Neutrophil (primary cell): ENCODE measurements around the gene SLC25A4.
"Not testable (repeated sequence)": the region's sequence is repeated elsewhere in the genome, so short reads cannot be mapped to it uniquely, and the experiment has no call there.

Experiments
- H3K27ac ChIP-seq: fragments of 200-600 bp; sonication (generic); 2 replicates; pipeline ENCODE4 v1.5.1; 2016; ENCODE audit warnings: mild to moderate bottlenecking, moderate library complexity
- H3K27me3 ChIP-seq: fragments of 200-600 bp; sonication (generic); 2 replicates; pipeline ENCODE4 v1.6.0; 2016; ENCODE audit warnings: mild to moderate bottlenecking
- H3K36me3 ChIP-seq: fragments of 200-600 bp; sonication (generic); 2 replicates; pipeline ENCODE4 v1.5.1; 2017
- H3K4me1 ChIP-seq, 2 experiments: fragments of 200-600 bp in 1 of 2; sonication (generic) in 1 of 2; 1 replicate in 1 of 2; 2 replicates in 1 of 2; pipeline versions ENCODE4 v1.5.1 to v1.6.1; 2013 to 2016; ENCODE audit warnings: low read depth in 1 of 2, low read length in 1 of 2, mild to moderate bottlenecking in 1 of 2, moderate library complexity in 1 of 2; ENCODE audit not compliant: control insufficient read depth in 1 of 2, insufficient read depth in 1 of 2
- H3K4me3 ChIP-seq, 2 experiments: fragments of 200-600 bp in 1 of 2; sonication (generic) in 1 of 2; 1 replicate in 1 of 2; 2 replicates in 1 of 2; pipeline ENCODE4 v1.5.1; 2013 to 2016; ENCODE audit warnings: low read depth in 1 of 2, low read length in 1 of 2, mild to moderate bottlenecking in 1 of 2, moderate library complexity in 1 of 2
- H3K9me3 ChIP-seq: fragments of 200-600 bp; sonication (generic); 2 replicates; pipeline ENCODE4 v1.5.1; 2016
- CTCF ChIP-seq: fragments of 200-600 bp; sonication (generic); IDR thresholded peaks from 2 replicates; pipeline ENCODE4 v1.5.1; 2016; ENCODE audit warnings: antibody characterized with exemption

SLC25A4 gene

GRCh38 chr4:185099940-185100339 is 43.1 kb upstream of the SLC25A4 start:
- TF ChIP-seq CTCF = no peak
- Histone ChIP-seq H3K27ac (no peak overlapping the region), H3K4me3 (no peak overlapping the region)

GRCh38 chr4:185100423-185100822 is 42.6 kb upstream of the SLC25A4 start:
- Histone ChIP-seq H3K4me1 (no peaks in the 10 kb centered on the region), H3K27me3 (peaks cover 39% of the 10 kb centered on the region), H3K36me3 (no peaks in the 10 kb centered on the region), H3K27ac (no peak overlapping the region), H3K9me3 (no peaks in the 10 kb centered on the region), H3K4me3 (no peak overlapping the region)
- no peak for TF ChIP-seq CTCF

More at GRCh38 chr4:185099940-185100339, 43.1 kb upstream of the SLC25A4 start:
- peaks cover 34% of the 10 kb centered on the region for H3K27me3 ChIP-seq
- no peaks in the 10 kb centered on the region for H3K36me3 ChIP-seq
- H3K9me3 ChIP-seq = no peaks in the 10 kb centered on the region
- no peaks in the 10 kb centered on the region for H3K4me1 ChIP-seq

- H3K27me3 ChIP-seq = peaks cover 47% of the 10 kb centered on the region
- TF ChIP-seq CTCF = no peak
- no peaks in the 10 kb centered on the region for H3K4me1 ChIP-seq
- H3K9me3 ChIP-seq = no peaks in the 10 kb centered on the region
- no peak overlapping the region for H3K4me3 ChIP-seq
- H3K27ac ChIP-seq = no peak overlapping the region
- H3K36me3 ChIP-seq = no peaks in the 10 kb centered on the region
Observed at GRCh38 chr4:185101354-185101890, 41.6 kb upstream of the SLC25A4 start.

- Histone ChIP-seq H3K36me3 (no peaks in the 10 kb centered on the region), H3K27ac (no peak overlapping the region), H3K9me3 (no peaks in the 10 kb centered on the region), H3K4me3 (no peak overlapping the region), H3K27me3 (peaks cover 68% of the 10 kb centered on the region), H3K4me1 (no peaks in the 10 kb centered on the region)
- no peak for TF ChIP-seq CTCF
Observed at GRCh38 chr4:185104733-185105132, 38.3 kb upstream of the SLC25A4 start.

- no peaks in the 10 kb centered on the region for H3K4me1 ChIP-seq
- no peak overlapping the region for H3K4me3 ChIP-seq
- H3K36me3 ChIP-seq = no peaks in the 10 kb centered on the region
- no peak overlapping the region for H3K27ac ChIP-seq
- H3K27me3 ChIP-seq = peaks cover 80% of the 10 kb centered on the region
- H3K9me3 ChIP-seq = no peaks in the 10 kb centered on the region
- TF ChIP-seq CTCF = no peak
Observed at GRCh38 chr4:185106353-185106752, 36.7 kb upstream of the SLC25A4 start.

GRCh38 chr4:185107574-185107973 is 35.5 kb upstream of the SLC25A4 start:
- peaks cover 80% of the 10 kb centered on the region for H3K27me3 ChIP-seq
- H3K4me1 ChIP-seq, H3K4me3 ChIP-seq, H3K27ac ChIP-seq, H3K9me3 ChIP-seq, H3K36me3 ChIP-seq: not testable (repeated sequence)
